ENCODE results near the gene KCNAB3.
A peak's percentile ranks its signal among the peaks of the same experiment; 100 is the strongest.

Gene KCNAB3

GRCh38 chr17:7897090-7897489, 32.6 kb downstream of the KCNAB3 start:
- DNase-seq, result no peak

GRCh38 chr17:7894866-7895265, 34.8 kb downstream of the KCNAB3 start:
- DNase-seq, result no peak

GRCh38 chr17:7894226-7894625, 35.4 kb downstream of the KCNAB3 start:
- DNase-seq, result no peak

DNA sequence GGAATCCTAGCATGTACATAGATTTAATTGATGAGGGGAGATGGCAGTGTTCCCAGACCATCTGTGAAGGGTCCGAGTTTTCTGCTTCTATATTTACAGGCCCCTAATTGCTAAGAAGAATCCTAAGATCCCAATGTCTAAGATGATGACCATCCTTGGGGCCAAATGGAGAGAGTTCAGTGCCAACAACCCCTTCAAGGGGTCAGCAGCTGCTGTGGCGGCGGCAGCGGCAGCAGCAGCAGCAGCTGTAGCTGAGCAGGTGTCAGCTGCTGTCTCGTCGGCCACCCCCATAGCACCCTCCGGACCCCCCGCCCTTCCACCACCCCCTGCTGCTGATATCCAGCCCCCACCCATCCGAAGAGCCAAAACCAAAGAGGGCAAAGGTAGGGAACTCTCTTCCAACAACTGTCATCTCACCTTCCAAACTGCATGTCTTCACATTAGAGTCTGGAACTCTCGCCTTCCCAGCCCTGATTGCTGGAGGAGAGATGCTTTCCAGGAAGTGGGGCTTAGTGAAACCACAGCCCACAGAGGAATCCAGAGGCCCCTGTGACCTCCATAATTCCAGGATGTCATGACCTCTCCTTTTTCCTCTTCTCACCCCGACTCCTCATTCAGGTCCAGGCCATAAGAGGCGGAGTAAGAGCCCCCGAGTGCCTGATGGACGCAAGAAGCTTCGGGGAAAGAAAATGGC, 36.3 kb downstream of the KCNAB3 start:
- DNase-seq, result no peak

- DNase-seq, result peak; percentile 57 to 98 (median 93)
These were observed 40.3 kb downstream of the KCNAB3 start for GRCh38 chr17:7889166-7889955.

GRCh38 chr17:7888184-7888920, 41.3 kb downstream of the KCNAB3 start, which contains the start of gene CHD3:
Gene CHD3, plus strand, starts transcription at chr17:7888789. Its CDS starts 212 bp downstream, at chr17:7889001.
- DNase-seq, result no peak

- DNase-seq, result peak in 13 of 14 donors; percentile 45 to 88 (median 77)
These were observed 42.0 kb downstream of the KCNAB3 start for GRCh38 chr17:7887482-7888183.

DNA sequence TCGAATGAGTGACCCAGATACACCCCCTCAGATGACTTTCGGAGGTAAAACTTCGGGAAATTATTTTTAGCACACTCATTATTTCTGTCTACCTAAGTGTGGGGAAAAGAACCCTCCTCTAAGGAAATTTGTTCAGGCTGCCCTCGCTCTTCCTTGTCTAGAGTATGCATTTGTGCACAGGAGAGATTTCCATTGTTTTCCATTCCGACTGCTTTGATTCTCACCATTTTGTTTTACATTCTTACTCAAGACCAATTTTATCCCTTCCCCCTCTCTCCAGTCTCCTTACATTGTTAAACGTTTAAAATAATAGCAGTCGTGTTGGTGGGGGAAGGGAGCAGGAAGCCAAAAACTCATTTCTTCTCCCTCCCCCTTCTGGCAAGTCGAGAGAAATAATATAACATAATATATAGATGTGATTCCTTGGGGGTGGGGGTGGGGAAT, 42.6 kb downstream of the KCNAB3 start:
- DNase-seq, result no peak

GRCh38 chr17:7886227-7887037, 43.2 kb downstream of the KCNAB3 start:
- DNase-seq, result peak in 4 of 14 donors; percentile 13 to 40 (median 24)

- DNase-seq, result peak in 4 of 14 donors; percentile 24 to 48 (median 36)
These were observed 44.1 kb downstream of the KCNAB3 start for GRCh38 chr17:7885367-7886226.

DNA sequence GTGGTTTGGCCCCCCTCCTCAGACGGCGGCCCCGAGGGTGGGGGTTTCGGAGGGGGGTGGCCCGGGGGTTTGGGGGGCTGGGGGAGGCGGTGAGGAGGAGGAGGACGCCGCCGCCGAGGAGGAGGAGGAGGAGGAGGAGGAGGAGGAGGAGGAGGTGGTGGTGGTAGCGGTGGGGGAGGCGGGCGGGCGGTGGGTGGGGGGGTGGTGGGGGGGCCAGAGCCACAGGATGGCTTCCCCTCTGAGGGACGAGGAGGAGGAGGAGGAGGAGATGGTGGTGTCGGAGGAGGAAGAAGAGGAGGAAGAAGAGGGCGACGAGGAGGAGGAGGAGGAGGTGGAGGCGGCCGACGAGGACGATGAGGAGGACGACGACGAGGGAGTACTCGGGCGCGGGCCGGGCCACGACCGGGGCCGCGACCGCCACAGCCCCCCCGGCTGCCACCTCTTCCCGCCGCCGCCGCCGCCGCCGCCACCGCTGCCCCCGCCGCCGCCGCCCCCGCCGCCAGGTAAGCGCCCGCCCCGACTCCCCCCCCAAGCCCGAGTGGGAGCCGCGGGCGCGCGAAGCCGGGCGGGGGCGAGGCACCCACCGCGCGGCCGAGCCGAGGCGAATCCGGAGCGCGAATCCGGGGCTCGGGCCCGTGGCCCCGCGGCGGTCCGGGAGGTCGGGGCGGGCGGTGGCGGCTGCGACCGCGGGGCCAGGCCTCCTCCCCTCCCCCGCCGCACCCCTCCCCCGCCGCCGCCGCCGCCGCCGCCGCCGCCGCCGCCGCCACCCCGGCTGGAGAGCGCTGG, 44.9 kb downstream of the KCNAB3 start:
- DNase-seq, result no peak

DNA sequence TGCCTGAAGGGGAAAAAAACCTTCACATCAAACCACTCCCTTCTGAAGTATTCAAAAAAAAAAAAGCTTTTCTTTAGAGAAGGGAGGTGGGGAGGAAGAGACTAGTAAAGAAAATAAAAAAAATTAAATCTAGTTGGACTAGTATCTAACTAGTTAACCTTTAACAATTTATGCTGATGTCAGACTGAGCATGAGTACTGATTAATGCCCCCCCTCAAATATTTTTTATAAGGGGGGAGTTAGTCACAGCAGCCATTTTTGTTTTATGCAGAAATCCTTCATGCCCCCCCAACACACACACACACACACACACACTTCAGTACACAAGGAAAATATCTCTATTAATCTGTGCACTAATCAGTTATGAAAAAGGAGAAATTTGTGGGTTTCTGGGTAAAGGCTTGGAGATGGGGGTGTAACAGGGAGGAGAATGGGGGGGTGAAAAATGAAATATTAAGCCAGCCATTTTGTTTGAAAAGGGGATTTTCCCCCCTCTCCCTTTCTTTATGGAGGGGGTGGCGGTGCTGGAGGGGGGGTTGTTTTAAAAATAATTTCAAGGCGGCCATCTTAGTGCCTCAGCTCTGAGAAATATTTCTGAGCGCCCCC, 45.8 kb downstream of the KCNAB3 start:
- DNase-seq, result no peak

- DNase-seq, result no peak
These were observed 47.0 kb downstream of the KCNAB3 start for GRCh38 chr17:7882629-7883028.

GRCh38 chr17:7882068-7882467, 47.6 kb downstream of the KCNAB3 start:
- DNase-seq, result no peak

DNA sequence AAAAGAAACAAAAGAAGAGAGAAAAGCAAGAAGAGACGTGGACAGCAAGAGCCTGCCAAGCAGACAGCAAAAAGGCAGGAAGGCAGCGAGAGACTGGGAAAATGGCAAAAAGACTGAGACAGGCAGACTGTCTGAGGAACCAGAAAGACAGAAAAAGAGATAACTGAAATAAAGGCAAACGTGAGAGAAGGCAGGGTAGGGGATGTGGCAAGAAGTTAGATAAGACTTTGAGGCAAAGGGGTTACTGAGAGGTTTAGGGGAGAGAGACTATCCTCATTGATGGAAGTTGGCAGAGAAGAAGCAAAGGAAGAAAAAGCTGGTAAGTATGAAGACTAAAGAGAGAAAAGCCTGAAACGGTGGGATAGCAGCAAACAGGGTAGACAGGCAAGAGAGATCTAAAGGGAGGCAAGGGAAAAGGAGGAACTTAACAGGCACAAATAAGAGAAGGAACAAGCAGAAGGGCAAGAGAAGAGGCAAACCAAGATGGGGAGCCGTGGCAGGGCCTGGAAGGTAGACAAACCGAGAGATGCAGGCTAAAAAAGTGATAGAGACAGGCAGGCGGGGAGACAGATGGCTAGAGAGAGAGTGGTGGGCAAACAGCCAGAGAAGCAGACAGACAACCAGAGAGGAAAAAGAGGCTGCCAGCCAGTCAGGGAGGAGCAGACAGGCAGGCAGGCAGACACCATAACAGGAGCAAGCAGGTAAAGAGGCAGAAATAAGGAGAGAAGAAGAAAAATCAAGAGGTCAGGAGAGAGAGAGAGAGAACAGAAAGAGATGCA, 48.2 kb downstream of the KCNAB3 start:
- DNase-seq, result peak in 2 of 14 donors; percentile 16 to 93

DNA sequence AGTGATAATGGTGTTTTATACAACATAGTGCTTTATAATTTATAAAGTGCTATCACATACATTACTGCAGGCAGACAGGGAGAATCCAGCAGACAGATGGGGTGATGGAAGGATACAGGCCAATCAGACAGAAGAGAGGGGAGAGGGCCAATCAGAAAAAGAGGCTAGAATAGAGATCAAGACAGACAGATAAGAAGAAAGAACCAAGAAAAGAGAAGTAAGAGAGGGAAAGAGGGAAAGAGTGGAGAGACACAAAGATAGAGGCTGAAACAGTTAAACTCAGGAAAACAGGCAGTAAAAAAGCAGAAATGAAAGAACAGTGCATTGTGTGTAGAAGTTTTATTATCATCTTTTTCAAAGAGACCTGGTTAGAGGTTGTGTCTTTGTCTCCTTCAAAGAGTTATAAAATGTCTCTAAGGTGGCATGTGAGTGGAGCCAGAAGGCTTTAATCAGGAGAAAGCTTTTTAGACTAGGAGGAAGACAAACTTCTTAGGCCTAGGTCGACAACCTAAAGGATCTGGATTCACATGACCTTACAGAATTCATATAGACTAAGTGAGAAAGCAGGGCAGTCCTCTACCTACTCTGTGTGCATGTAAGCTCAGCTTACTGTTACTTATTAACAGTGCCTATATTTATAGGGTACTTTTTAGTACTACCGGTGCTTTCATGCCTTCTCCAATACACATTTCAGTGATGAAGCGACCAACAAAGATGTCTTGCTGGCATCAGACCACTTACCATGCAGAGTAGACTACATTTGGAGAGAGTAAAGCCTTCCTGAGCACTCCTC, 49.4 kb downstream of the KCNAB3 start:
- no peak for DNase-seq

GRCh38 chr17:7878234-7878633, 51.4 kb downstream of the KCNAB3 start:
- DNase-seq, result no peak
